GM23338 (cell line): ENCODE data around the gene PELI3. TPM values are rescaled to one million over a fixed set of nuclear protein-coding genes. Genes with fewer than 3 reads are reported as not detected.

Experiments used
- ATAC-seq: fragments of 200-7000 bp; cut with Tn5 transposase; 3 replicates; pipeline ENCODE4 v1.9.1; 2020
- DNase-seq: peaks from one replicate; pipeline ENCODE4 v3.0.0-alpha.2; 2015; ENCODE audit warnings: low spot score
- H2AFZ ChIP-seq: fragments of 200-600 bp; sonication (generic); 2 replicates; pipeline ENCODE4 v1.8.0; 2016; ENCODE audit warnings: antibody characterized with exemption, mild to moderate bottlenecking, moderate library complexity
- H3F3A ChIP-seq: fragments of 200-600 bp; sonication (generic); replicated peaks from 2 replicates; pipeline ENCODE4 v1.8.0; 2017; ENCODE audit warnings: antibody characterized with exemption, mixed run types, low read depth
- H3K27ac ChIP-seq: fragments of 200-600 bp; sonication (generic); 2 replicates; pipeline ENCODE4 v1.6.1; 2016; ENCODE audit warnings: low read depth
- H3K27me3 ChIP-seq: fragments of 200-600 bp; sonication (generic); 2 replicates; pipeline ENCODE4 v1.8.0; 2016; ENCODE audit warnings: mild to moderate bottlenecking, mixed run types, moderate library complexity; ENCODE audit not compliant: insufficient read depth
- H3K36me3 ChIP-seq: fragments of 200-600 bp; sonication (generic); 2 replicates; pipeline ENCODE4 v1.8.0; 2016; ENCODE audit warnings: mild to moderate bottlenecking; ENCODE audit not compliant: insufficient read depth
- H3K4me1 ChIP-seq: fragments of 200-600 bp; sonication (generic); 2 replicates; pipeline ENCODE4 v1.8.0; 2016; ENCODE audit warnings: mild to moderate bottlenecking, moderate library complexity; ENCODE audit not compliant: insufficient read depth
- H3K4me2 ChIP-seq: fragments of 200-600 bp; sonication (generic); 2 replicates; pipeline ENCODE4 v1.7.1; 2017; ENCODE audit warnings: mixed run types
- H3K4me3 ChIP-seq: fragments of 200-600 bp; sonication (generic); 2 replicates; pipeline ENCODE4 v1.6.1; 2016; ENCODE audit warnings: mixed run types
- H3K79me2 ChIP-seq: fragments of 200-600 bp; sonication (generic); replicated peaks from 2 replicates; pipeline ENCODE4 v1.8.0; 2017; ENCODE audit warnings: mild to moderate bottlenecking; ENCODE audit not compliant: insufficient read depth
- H3K9me2 ChIP-seq: fragments of 200-600 bp; sonication (generic); 2 replicates; pipeline ENCODE4 v1.8.0; 2017; ENCODE audit not compliant: insufficient read depth
- H4K20me1 ChIP-seq: fragments of 200-600 bp; sonication (generic); replicated peaks from 2 replicates; pipeline ENCODE4 v1.8.0; 2017; ENCODE audit warnings: mild to moderate bottlenecking; ENCODE audit not compliant: insufficient read depth
- H3K27ac Mint-ChIP-seq: 2 replicates; pipeline ENCODE4 v1.8.0; 2020; ENCODE audit warnings: inconsistent platforms, mild to moderate bottlenecking, moderate library complexity, mixed read lengths
- H3K27me3 Mint-ChIP-seq: 3 replicates; pipeline ENCODE4 v1.8.0; 2022; ENCODE audit warnings: low read depth, mild to moderate bottlenecking, moderate library complexity, mixed read lengths, inconsistent platforms; ENCODE audit not compliant: insufficient read depth, poor library complexity
- H3K36me3 Mint-ChIP-seq: 3 replicates; pipeline ENCODE4 v1.8.0; 2021; ENCODE audit warnings: low read depth, mild to moderate bottlenecking, inconsistent platforms, moderate library complexity, mixed read lengths
- H3K4me1 Mint-ChIP-seq: 3 replicates; pipeline ENCODE4 v1.8.0; 2020; ENCODE audit warnings: mild to moderate bottlenecking, inconsistent platforms, mixed read lengths
- H3K4me3 Mint-ChIP-seq: 3 replicates; pipeline ENCODE4 v1.8.0; 2021; ENCODE audit warnings: moderate library complexity, mild to moderate bottlenecking, inconsistent platforms, mixed read lengths
- H3K9me3 Mint-ChIP-seq: 3 replicates; pipeline ENCODE4 v1.8.0; 2020; ENCODE audit warnings: moderate library complexity, mild to moderate bottlenecking, inconsistent platforms, mixed read lengths
- CREB1 ChIP-seq: fragments of 250-450 bp; sonication (Bioruptor Pico); IDR thresholded peaks from 2 replicates; pipeline ENCODE4 v1.5.0; 2020; ENCODE audit warnings: low read depth, mild to moderate bottlenecking, moderate library complexity
- CTCF ChIP-seq, 2 experiments: fragments of 200-600 bp in 1 of 2; sonication (generic) in 1 of 2; conservative IDR thresholded peaks; 2 replicates each; pipeline versions ENCODE4 v1.5.1 to v1.6.1; 2016 to 2017; ENCODE audit warnings: antibody characterized with exemption in 2 of 2, low read depth in 2 of 2, mild to moderate bottlenecking in 2 of 2, moderate library complexity in 1 of 2
- ETS1 ChIP-seq: IDR thresholded peaks from 2 replicates; pipeline ENCODE4 v1.6.1; 2016; ENCODE audit warnings: antibody characterized with exemption
- EZH2 ChIP-seq: fragments of 200-600 bp; sonication (generic); IDR thresholded peaks from one replicate; pipeline ENCODE4 v1.8.0; 2017; ENCODE audit warnings: antibody characterized with exemption, mild to moderate bottlenecking, low read depth; ENCODE audit not compliant: unreplicated experiment
- EZH2phosphoT487 ChIP-seq: fragments of 200-600 bp; sonication (generic); IDR thresholded peaks from one replicate; pipeline ENCODE4 v1.8.1; 2018; ENCODE audit warnings: antibody characterized with exemption; ENCODE audit not compliant: unreplicated experiment
- NANOG ChIP-seq: IDR thresholded peaks from 2 replicates; pipeline ENCODE4 v1.6.1; 2016; ENCODE audit warnings: antibody characterized with exemption, borderline replicate concordance
- REST ChIP-seq: IDR thresholded peaks from one replicate; pipeline ENCODE4 v1.6.1; 2018; ENCODE audit warnings: antibody characterized with exemption; ENCODE audit not compliant: unreplicated experiment
- STAT1 ChIP-seq: IDR thresholded peaks from one replicate; pipeline ENCODE4 v1.6.1; 2016; ENCODE audit warnings: antibody characterized with exemption; ENCODE audit not compliant: unreplicated experiment
- ZNF331 ChIP-seq: fragments of 250-450 bp; sonication (Bioruptor Pico); IDR thresholded peaks from 2 replicates; pipeline ENCODE4 v1.5.0; 2020; ENCODE audit warnings: low read depth, mild to moderate bottlenecking, moderate library complexity
- polyA plus RNA-seq: library from polyadenylated mRNA; unstranded; fragments of >200 nt; fragmentation: Nextera tagmentation; extraction: Ambion mirVana; gene quantifications from 2 replicates; pipeline ENCODE4 v1.2.1, GENCODE V29; 2016
- total RNA-seq: library from RNA; depleted of rRNA; stranded (reverse); fragments of >200 nt; shearing (Covaris generic); gene quantifications from 2 replicates; pipeline ENCODE4 v1.2.3, GENCODE V29; 2014

PELI3 gene
- total and polyA plus RNA-seq, 2 experiments from 2014 or later, result 2.8 to 9.1 TPM

- Histone ChIP-seq H3K27ac (no peak overlapping the region), H2AFZ (no peak overlapping the region), H4K20me1 (no peaks in the 10 kb centered on the region), H3F3A (0 out of 2 replicates have a peak, but pooled peaks cover 10% of the 10 kb centered on the region), H3K4me3 (no peak overlapping the region), H3K9me2 (no peaks in the 10 kb centered on the region), H3K4me1 (peaks cover 5% of the 10 kb centered on the region), H3K27me3 (no peaks in the 10 kb centered on the region), H3K4me2 (no peak overlapping the region), H3K79me2 (no peaks in the 10 kb centered on the region), H3K36me3 (peaks cover 7% of the 10 kb centered on the region; the same call in 1 of the 2 replicates)
- peaks cover 41% of the 10 kb centered on the region for H3K36me3 Mint-ChIP-seq
- TF ChIP-seq ETS1, result no peak
- TF ChIP-seq EZH2, result no peak
- TF ChIP-seq ZNF331 (CRISPR knock-in tag), result no peak
- no peak for TF ChIP-seq NANOG
- no peak for TF ChIP-seq REST
- TF ChIP-seq STAT1, result no peak
- TF ChIP-seq EZH2phosphoT487, result no peak
- TF ChIP-seq CREB1 (CRISPR knock-in tag), result no peak
- no peak for TF ChIP-seq CTCF (conservative IDR thresholded peaks at IDR 0.05; ENCODE audit: low read depth in 2 of 2)
- no peak for ATAC-seq
- H3K4me1 Mint-ChIP-seq, result peaks cover 8% of the 10 kb centered on the region
- H3K4me3 Mint-ChIP-seq, result no peak overlapping the region
- no peaks in the 10 kb centered on the region for H3K9me3 Mint-ChIP-seq
- no peak overlapping the region for H3K27ac Mint-ChIP-seq
- DNase-seq, result no peak
- peaks cover 9% of the 10 kb centered on the region for H3K27me3 Mint-ChIP-seq
These were observed 27.8 kb downstream of the PELI3 start for GRCh38 chr11:66494458-66494857.

GRCh38 chr11:66494935-66495334 is 28.2 kb downstream of the PELI3 start:
- H3K9me2 ChIP-seq, result no peaks in the 10 kb centered on the region
- H3K4me1 Mint-ChIP-seq, result peaks cover 8% of the 10 kb centered on the region
- peaks cover 9% of the 10 kb centered on the region for H3K27me3 Mint-ChIP-seq
- no peak overlapping the region for H3K4me3 Mint-ChIP-seq
- H3F3A ChIP-seq, result 0 out of 2 replicates have a peak, but pooled peaks cover 10% of the 10 kb centered on the region
- H2AFZ ChIP-seq, result no peak overlapping the region
- no peaks in the 10 kb centered on the region for H3K27me3 ChIP-seq
- H3K36me3 Mint-ChIP-seq, result peaks cover 43% of the 10 kb centered on the region
- no peaks in the 10 kb centered on the region for H3K9me3 Mint-ChIP-seq
- DNase-seq, result peak; percentile 60
- no peak for TF ChIP-seq CREB1 (CRISPR knock-in tag)
- TF ChIP-seq CTCF (conservative IDR thresholded peaks at IDR 0.05; ENCODE audit: low read depth in 2 of 2), result peak in 1 of 2 experiments; percentile 74; a peak in 3 of 4 replicates
- no peak overlapping the region for H3K27ac Mint-ChIP-seq
- H3K79me2 ChIP-seq, result no peaks in the 10 kb centered on the region
- H3K36me3 ChIP-seq, result peaks cover 7% of the 10 kb centered on the region; the same call in 1 of the 2 replicates
- H3K27ac ChIP-seq, result no peak overlapping the region; the same call in 1 of the 2 replicates
- H3K4me1 ChIP-seq, result peaks cover 5% of the 10 kb centered on the region
- no peak overlapping the region for H3K4me3 ChIP-seq
- peak; percentile 27 for ATAC-seq
- H3K4me2 ChIP-seq, result no peak overlapping the region
- no peaks in the 10 kb centered on the region; the same call in 1 of the 2 replicates for H4K20me1 ChIP-seq
